Mesendoderm (in vitro differentiated cells): Measurements from ENCODE around the gene CFAP99.

Experiments used
- DNase-seq: peaks from one replicate; pipeline ENCODE4 v3.0.0; 2013
- H2AK5ac ChIP-seq: 2 replicates; pipeline ENCODE4 v1.6.1; 2013; ENCODE audit warnings: low read length, inconsistent platforms
- H2BK120ac ChIP-seq: 2 replicates; pipeline ENCODE4 v1.6.1; 2013; ENCODE audit warnings: low read depth, mild to moderate bottlenecking, low read length, moderate library complexity, mixed read lengths
- H2BK15ac ChIP-seq: replicated peaks from 2 replicates; pipeline ENCODE4 v1.6.1; 2013; ENCODE audit warnings: low read depth, mild to moderate bottlenecking, moderate library complexity
- H2BK5ac ChIP-seq: 2 replicates; pipeline ENCODE4 v1.6.1; 2013; ENCODE audit warnings: low read length, inconsistent platforms
- H3K18ac ChIP-seq: 2 replicates; pipeline ENCODE4 v1.6.1; 2013; ENCODE audit warnings: mild to moderate bottlenecking, low read length, mixed read lengths
- H3K23ac ChIP-seq: one replicate; pipeline ENCODE4 v1.6.1; 2013; ENCODE audit warnings: low read length
- H3K27ac ChIP-seq: 2 replicates; pipeline ENCODE4 v1.5.1; 2013; ENCODE audit warnings: low read depth, mild to moderate bottlenecking, inconsistent platforms, low read length, moderate library complexity
- H3K27me3 ChIP-seq: 2 replicates; pipeline ENCODE4 v1.6.1; 2013; ENCODE audit warnings: low read length, control low read depth, mild to moderate bottlenecking, inconsistent platforms; ENCODE audit not compliant: insufficient read depth, poor library complexity
- H3K36me3 ChIP-seq: 2 replicates; pipeline ENCODE4 v1.6.1; 2013; ENCODE audit warnings: low read length, inconsistent platforms; ENCODE audit not compliant: control insufficient read depth, insufficient read depth
- H3K4ac ChIP-seq: one replicate; pipeline ENCODE4 v1.6.1; 2013; ENCODE audit warnings: low read depth, mild to moderate bottlenecking, low read length, moderate library complexity
- H3K4me1 ChIP-seq: 2 replicates; pipeline ENCODE4 v1.6.1; 2013; ENCODE audit warnings: low read depth, low read length, inconsistent platforms; ENCODE audit not compliant: control insufficient read depth
- H3K4me2 ChIP-seq: 2 replicates; pipeline ENCODE4 v1.6.1; 2013; ENCODE audit warnings: low read length
- H3K4me3 ChIP-seq: 2 replicates; pipeline ENCODE4 v1.5.1; 2013; ENCODE audit warnings: mild to moderate bottlenecking, low read length
- H3K56ac ChIP-seq: one replicate; pipeline ENCODE4 v1.6.1; 2013; ENCODE audit warnings: low read length
- H3K79me1 ChIP-seq: 2 replicates; pipeline ENCODE4 v1.6.1; 2013; ENCODE audit warnings: low read length, inconsistent platforms
- H3K79me2 ChIP-seq: 2 replicates; pipeline ENCODE4 v1.6.1; 2013; ENCODE audit warnings: mild to moderate bottlenecking, low read length; ENCODE audit not compliant: control insufficient read depth, insufficient read depth
- H3K9ac ChIP-seq: 2 replicates; pipeline ENCODE4 v1.6.1; 2013; ENCODE audit warnings: low read length, inconsistent platforms
- H4K5ac ChIP-seq: one replicate; pipeline ENCODE4 v1.6.1; 2013; ENCODE audit warnings: low read length
- H4K8ac ChIP-seq: one replicate; pipeline ENCODE4 v1.6.1; 2013; ENCODE audit warnings: low read depth, mild to moderate bottlenecking, control low read depth, low read length, moderate library complexity
- WGBS: extraction: QIAGEN DNeasy Blood & Tissue Kit; methylation state at CpG from one replicate; pipeline ENCODE4 v1.1.7; 2013; ENCODE audit warnings: low lambda C conversion rate, missing lambda C conversion rate; ENCODE audit not compliant: insufficient coverage; ENCODE audit errors: extremely low coverage; 5-methylcytosine and 5-hydroxymethylcytosine counted together

Gene CFAP99

GRCh38 chr4:2489841-2490552, 71.2 kb downstream of the CFAP99 start:
- H3K4ac ChIP-seq = no peak overlapping the region
- H3K4me1 ChIP-seq = peaks cover 8% of the 10 kb centered on the region
- H3K56ac ChIP-seq = peak overlapping the region; percentile 1
- no peak overlapping the region for H2BK120ac ChIP-seq
- no peak overlapping the region for H2BK15ac ChIP-seq
- H4K8ac ChIP-seq = no peak overlapping the region
- peaks cover 13% of the 10 kb centered on the region for H3K36me3 ChIP-seq
- H3K4me3 ChIP-seq = no peak overlapping the region
- peak overlapping the region; percentile 9 for H3K9ac ChIP-seq
- H2BK5ac ChIP-seq = no peak overlapping the region
- DNase-seq = no peak
- H3K18ac ChIP-seq = no peak overlapping the region
- H3K27ac ChIP-seq = no peak overlapping the region
- no peak overlapping the region for H2AK5ac ChIP-seq
- H3K79me2 ChIP-seq = peaks cover 75% of the 10 kb centered on the region
- no peak overlapping the region for H4K5ac ChIP-seq
- H3K23ac ChIP-seq = no peak overlapping the region
- no peak overlapping the region for H3K4me2 ChIP-seq
- H3K27me3 ChIP-seq = no peaks in the 10 kb centered on the region
- peaks cover 36% of the 10 kb centered on the region for H3K79me1 ChIP-seq
- WGBS = no CpG with 5 or more reads among the region's 9 CpGs

- no peak overlapping the region for H2AK5ac ChIP-seq
- no peak overlapping the region for H3K4me2 ChIP-seq
- no peak overlapping the region for H3K4me3 ChIP-seq
- no peak overlapping the region for H3K9ac ChIP-seq
- H3K27me3 ChIP-seq = no peaks in the 10 kb centered on the region
- peaks cover 50% of the 10 kb centered on the region for H3K79me2 ChIP-seq
- H3K18ac ChIP-seq = no peak overlapping the region
- peaks cover 6% of the 10 kb centered on the region for H3K4me1 ChIP-seq
- no peak for DNase-seq
- H4K5ac ChIP-seq = no peak overlapping the region
- H2BK5ac ChIP-seq = no peak overlapping the region
- peaks cover 34% of the 10 kb centered on the region for H3K79me1 ChIP-seq
- H3K56ac ChIP-seq = no peak overlapping the region
- no peak overlapping the region for H2BK15ac ChIP-seq
- H3K27ac ChIP-seq = no peak overlapping the region
- no peak overlapping the region for H2BK120ac ChIP-seq
- no peak overlapping the region for H3K4ac ChIP-seq
- no CpG with 5 or more reads among the region's 1 CpG for whole genome bisulfite sequencing
- H3K36me3 ChIP-seq = peaks cover 23% of the 10 kb centered on the region
- no peak overlapping the region for H3K23ac ChIP-seq
- H4K8ac ChIP-seq = no peak overlapping the region
These were observed 74.2 kb downstream of the CFAP99 start for GRCh38 chr4:2492970-2493369.

GRCh38 chr4:2494992-2495391, 76.2 kb downstream of the CFAP99 start:
- H2BK15ac ChIP-seq = no peak overlapping the region
- no peak overlapping the region for H3K4me2 ChIP-seq
- peaks cover 22% of the 10 kb centered on the region for H3K36me3 ChIP-seq
- no CpG with 5 or more reads among the region's 3 CpGs for WGBS
- no peaks in the 10 kb centered on the region for H3K4me1 ChIP-seq
- H2BK5ac ChIP-seq = no peak overlapping the region
- H3K9ac ChIP-seq = no peak overlapping the region
- H3K79me1 ChIP-seq = peaks cover 24% of the 10 kb centered on the region
- peaks cover 34% of the 10 kb centered on the region for H3K79me2 ChIP-seq
- H3K27ac ChIP-seq = no peak overlapping the region
- no peak overlapping the region for H3K4me3 ChIP-seq
- DNase-seq = no peak
- no peak overlapping the region for H3K4ac ChIP-seq
- H4K8ac ChIP-seq = no peak overlapping the region
- H3K56ac ChIP-seq = no peak overlapping the region
- H3K23ac ChIP-seq = no peak overlapping the region
- no peak overlapping the region for H2AK5ac ChIP-seq
- H2BK120ac ChIP-seq = no peak overlapping the region
- no peak overlapping the region for H4K5ac ChIP-seq
- no peak overlapping the region for H3K18ac ChIP-seq
- no peaks in the 10 kb centered on the region for H3K27me3 ChIP-seq

- H2AK5ac ChIP-seq = no peak overlapping the region
These were observed 78.6 kb downstream of the CFAP99 start for GRCh38 chr4:2497324-2497723.

GRCh38 chr4:2497931-2498330, 79.2 kb downstream of the CFAP99 start:
- Histone ChIP-seq H2BK120ac (no peak overlapping the region), H2BK15ac (no peak overlapping the region), H3K36me3 (peaks cover 27% of the 10 kb centered on the region), H2AK5ac (no peak overlapping the region), H3K4me1 (no peaks in the 10 kb centered on the region), H3K9ac (no peak overlapping the region), H4K8ac (no peak overlapping the region), H3K4me2 (no peak overlapping the region), H4K5ac (no peak overlapping the region), H3K23ac (no peak overlapping the region), H2BK5ac (no peak overlapping the region), H3K27me3 (no peaks in the 10 kb centered on the region), H3K79me2 (peaks cover 13% of the 10 kb centered on the region), H3K4me3 (no peak overlapping the region), H3K18ac (no peak overlapping the region), H3K4ac (no peak overlapping the region), H3K79me1 (peaks cover 23% of the 10 kb centered on the region), H3K56ac (no peak overlapping the region), H3K27ac (no peak overlapping the region)
- no peak for DNase-seq
- WGBS = no CpG with 5 or more reads among the region's 9 CpGs

More at GRCh38 chr4:2497324-2497723, 78.6 kb downstream of the CFAP99 start:
- Histone ChIP-seq H3K23ac (no peak overlapping the region), H3K79me1 (peaks cover 29% of the 10 kb centered on the region), H4K5ac (no peak overlapping the region), H2BK120ac (no peak overlapping the region), H3K56ac (no peak overlapping the region), H2BK15ac (no peak overlapping the region), H3K79me2 (peaks cover 19% of the 10 kb centered on the region), H3K4me3 (no peak overlapping the region), H3K4ac (no peak overlapping the region), H3K4me1 (no peaks in the 10 kb centered on the region), H3K27me3 (no peaks in the 10 kb centered on the region), H3K4me2 (no peak overlapping the region), H3K27ac (no peak overlapping the region), H3K36me3 (peaks cover 33% of the 10 kb centered on the region), H3K18ac (no peak overlapping the region), H4K8ac (no peak overlapping the region), H3K9ac (no peak overlapping the region), H2BK5ac (no peak overlapping the region)
- no CpG with 5 or more reads among the region's 4 CpGs for WGBS
- no peak for DNase-seq

- H3K4me1 ChIP-seq = no peaks in the 10 kb centered on the region
- H3K56ac ChIP-seq = no peak overlapping the region
- H3K4me2 ChIP-seq = no peak overlapping the region
- no peak overlapping the region for H3K9ac ChIP-seq
- H3K27ac ChIP-seq = no peak overlapping the region
- H3K18ac ChIP-seq = no peak overlapping the region
- peaks cover 7% of the 10 kb centered on the region for H3K79me2 ChIP-seq
- H3K23ac ChIP-seq = no peak overlapping the region
- H3K36me3 ChIP-seq = peaks cover 25% of the 10 kb centered on the region
- no peak overlapping the region for H4K5ac ChIP-seq
- no peak overlapping the region for H2BK120ac ChIP-seq
- no peak overlapping the region for H3K4ac ChIP-seq
- DNase-seq = no peak
- H3K27me3 ChIP-seq = no peaks in the 10 kb centered on the region
- no peak overlapping the region for H4K8ac ChIP-seq
- no CpG with 5 or more reads among the region's 2 CpGs for WGBS
- H2BK5ac ChIP-seq = no peak overlapping the region
- peaks cover 17% of the 10 kb centered on the region for H3K79me1 ChIP-seq
- H3K4me3 ChIP-seq = no peak overlapping the region
- H2BK15ac ChIP-seq = no peak overlapping the region
- no peak overlapping the region for H2AK5ac ChIP-seq
These were observed 81.8 kb downstream of the CFAP99 start for GRCh38 chr4:2500547-2500946.
